ENCODE measurements around the gene ZNF83. TPM values are rescaled to one million over a fixed set of nuclear protein-coding genes. Genes with fewer than 3 reads are reported as not detected.

ZNF83 gene
- total RNA-seq, 1 experiment from 2014 or later, result 45.4 TPM

GRCh38 chr19:52660981-52661380 lies 22.8 kb upstream of the ZNF83 start:
- Histone ChIP-seq H3K79me2 (ENCODE audit: low read length) (peaks cover 20% of the 10 kb centered on the region; the same call in 1 of the 2 replicates), H3K9me2 (replicated peaks; ENCODE audit: low read length) (no peaks in the 10 kb centered on the region), H3F3A (ENCODE audit: low read length, unreplicated experiment) (no peaks in the 10 kb centered on the region), H3K4me1 (ENCODE audit: insufficient read depth, low read length) (peaks cover 40% of the 10 kb centered on the region), H3K4me3 (ENCODE audit: low read length) (no peak overlapping the region), H2AFZ (ENCODE audit: low read length) (no peak overlapping the region), H3K9me3 (ENCODE audit: low read length) (no peaks in the 10 kb centered on the region), H3K27ac (ENCODE audit: low read length) (no peak overlapping the region), H3K9ac (ENCODE audit: low read length) (no peak overlapping the region), H3K36me3 (ENCODE audit: low read depth, low read length) (peaks cover 74% of the 10 kb centered on the region), H3K4me2 (ENCODE audit: low read length) (no peak overlapping the region), H4K20me1 (ENCODE audit: low read length) (no peaks in the 10 kb centered on the region), H3K27me3 (ENCODE audit: low read length) (no peaks in the 10 kb centered on the region)
- TF ChIP-seq CTCF (conservative IDR thresholded peaks at IDR 0.05; ENCODE audit: low read depth, low read length) (no peak), EZH2 (IDR thresholded peaks at IDR 0.05; ENCODE audit: low read length, unreplicated experiment) (no peak), EZH2phosphoT487 (IDR thresholded peaks at IDR 0.05; ENCODE audit: borderline replicate concordance, low read length) (no peak)
- peak; percentile 30 for DNase-seq
- BruUV-seq (replicated peaks), result no TSS peak
- ChIA-PET CTCF (no interaction called here), POLR2A (ENCODE audit: unreplicated experiment) (no interaction called here)
- no peak for ATAC-seq
- intact Hi-C loops (cut with micrococcal nuclease), result no loop called here

GRCh38 chr19:52659013-52659412 lies 20.9 kb upstream of the ZNF83 start:
- ChIA-PET CTCF (no interaction called here), POLR2A (ENCODE audit: unreplicated experiment) (no interaction called here)
- H3K4me2 ChIP-seq (ENCODE audit: low read length), result no peak overlapping the region
- H4K20me1 ChIP-seq (ENCODE audit: low read length), result no peaks in the 10 kb centered on the region
- H3K36me3 ChIP-seq (ENCODE audit: low read depth, low read length), result peaks cover 85% of the 10 kb centered on the region
- no TSS peak for BruUV-seq (replicated peaks)
- ATAC-seq (no peak), DNase-seq (no peak)
- H2AFZ ChIP-seq (ENCODE audit: low read length), result no peak overlapping the region
- intact Hi-C loops (cut with micrococcal nuclease), result no loop called here
- no peak for TF ChIP-seq CTCF (conservative IDR thresholded peaks at IDR 0.05; ENCODE audit: low read depth, low read length)
- TF ChIP-seq EZH2phosphoT487 (IDR thresholded peaks at IDR 0.05; ENCODE audit: borderline replicate concordance, low read length), result no peak
- no peak for TF ChIP-seq EZH2 (IDR thresholded peaks at IDR 0.05; ENCODE audit: low read length, unreplicated experiment)
- no peaks in the 10 kb centered on the region for H3K27me3 ChIP-seq (ENCODE audit: low read length)
- H3K9me2 ChIP-seq (replicated peaks; ENCODE audit: low read length), result no peaks in the 10 kb centered on the region
- no peak overlapping the region for H3K9ac ChIP-seq (ENCODE audit: low read length)
- H3K27ac ChIP-seq (ENCODE audit: low read length), result no peak overlapping the region
- peaks cover 24% of the 10 kb centered on the region for H3K4me1 ChIP-seq (ENCODE audit: insufficient read depth, low read length)
- no peak overlapping the region for H3K4me3 ChIP-seq (ENCODE audit: low read length)
- peaks cover 15% of the 10 kb centered on the region; the same call in 1 of the 2 replicates for H3K79me2 ChIP-seq (ENCODE audit: low read length)
- no peaks in the 10 kb centered on the region for H3F3A ChIP-seq (ENCODE audit: low read length, unreplicated experiment)
- H3K9me3 ChIP-seq (ENCODE audit: low read length), result no peaks in the 10 kb centered on the region

GRCh38 chr19:52658595-52658994 lies 20.4 kb upstream of the ZNF83 start:
- ATAC-seq, result no peak
- CTCF ChIA-PET, result no interaction called here

More at GRCh38 chr19:52658595-52658994, 20.4 kb upstream of the ZNF83 start:
- no peak for TF ChIP-seq EZH2 (IDR thresholded peaks at IDR 0.05; ENCODE audit: low read length, unreplicated experiment)
- TF ChIP-seq CTCF (conservative IDR thresholded peaks at IDR 0.05; ENCODE audit: low read depth, low read length), result no peak
- no peak for TF ChIP-seq EZH2phosphoT487 (IDR thresholded peaks at IDR 0.05; ENCODE audit: borderline replicate concordance, low read length)
- no peak for DNase-seq
- intact Hi-C loops (cut with micrococcal nuclease), result no loop called here
- no peak overlapping the region for H3K4me2 ChIP-seq (ENCODE audit: low read length)
- no peak overlapping the region for H3K27ac ChIP-seq (ENCODE audit: low read length)
- no TSS peak for BruUV-seq (replicated peaks)
- POLR2A ChIA-PET (ENCODE audit: unreplicated experiment), result no interaction called here
- no peaks in the 10 kb centered on the region for H3F3A ChIP-seq (ENCODE audit: low read length, unreplicated experiment)
- H3K4me3 ChIP-seq (ENCODE audit: low read length), result no peak overlapping the region
- no peak overlapping the region for H3K9ac ChIP-seq (ENCODE audit: low read length)
- H3K27me3 ChIP-seq (ENCODE audit: low read length), result no peaks in the 10 kb centered on the region
- peaks cover 88% of the 10 kb centered on the region for H3K36me3 ChIP-seq (ENCODE audit: low read depth, low read length)
- peaks cover 24% of the 10 kb centered on the region for H3K4me1 ChIP-seq (ENCODE audit: insufficient read depth, low read length)
- H3K9me3 ChIP-seq (ENCODE audit: low read length), result no peaks in the 10 kb centered on the region
- no peak overlapping the region for H2AFZ ChIP-seq (ENCODE audit: low read length)
- H3K9me2 ChIP-seq (replicated peaks; ENCODE audit: low read length), result no peaks in the 10 kb centered on the region
- no peaks in the 10 kb centered on the region for H4K20me1 ChIP-seq (ENCODE audit: low read length)
- H3K79me2 ChIP-seq (ENCODE audit: low read length), result peaks cover 12% of the 10 kb centered on the region; the same call in 1 of the 2 replicates

All from PC-3 (cell line).